Dermis microvascular lymphatic vessel endothelial cell (primary cell): ENCODE data around the gene NAV2. TPM values are rescaled to one million over a fixed set of nuclear protein-coding genes. Genes with fewer than 3 reads are reported as not detected.

Experiments
- DNase-seq, 2 donors: peaks; one replicate each; pipeline versions ENCODE4 v3.0.0 to v3.0.0-alpha.2; 2010; ENCODE audit warnings: low read depth in 2 of 2
- total RNA-seq: library from RNA; depleted of rRNA; stranded (reverse); fragments of >200 nt; gene quantifications from 2 replicates; pipeline ENCODE4 v1.2.1, GENCODE V29; 2014

The NAV2 gene
- total RNA-seq, 1 donor from 2014 or later = 3.2 TPM

- peak in 1 of 2 donors; percentile 82 for DNase-seq
These were observed 148.5 kb downstream of the NAV2 start for GRCh38 chr11:19861171-19861570.

GRCh38 chr11:19862091-19862490, 149.5 kb downstream of the NAV2 start:
- DNase-seq = no peak

GRCh38 chr11:19864141-19865140, 151.8 kb downstream of the NAV2 start:
- DNase-seq = peak; percentile 51 to 89

- no peak for DNase-seq
These were observed 153.4 kb downstream of the NAV2 start for GRCh38 chr11:19866037-19866436.

- DNase-seq = no peak
These were observed 153.9 kb downstream of the NAV2 start for GRCh38 chr11:19866521-19866920.

GRCh38 chr11:19867064-19867463, 154.4 kb downstream of the NAV2 start:
- no peak for DNase-seq

GRCh38 chr11:19868281-19868821, 155.7 kb downstream of the NAV2 start:
- DNase-seq = peak; percentile 84 to 88

- DNase-seq = no peak
These were observed 156.2 kb downstream of the NAV2 start for GRCh38 chr11:19868871-19869270.

GRCh38 chr11:19869466-19869865, 156.8 kb downstream of the NAV2 start:
- DNase-seq = no peak

GRCh38 chr11:19869946-19870589, 157.4 kb downstream of the NAV2 start:
- no peak for DNase-seq

GRCh38 chr11:19871531-19871930, 158.9 kb downstream of the NAV2 start:
- DNase-seq = no peak

GRCh38 chr11:19872512-19873145, 160.0 kb downstream of the NAV2 start:
- DNase-seq = no peak

GRCh38 chr11:19873730-19874129, 161.1 kb downstream of the NAV2 start:
- DNase-seq = no peak

GRCh38 chr11:19874266-19874665, 161.6 kb downstream of the NAV2 start:
- no peak for DNase-seq

- DNase-seq = no peak
These were observed 164.1 kb downstream of the NAV2 start for GRCh38 chr11:19876750-19877149.

- no peak for DNase-seq
These were observed 165.9 kb downstream of the NAV2 start for GRCh38 chr11:19878520-19878919.

GRCh38 chr11:19879307-19880087, 166.9 kb downstream of the NAV2 start:
- peak in 1 of 2 donors; percentile 27 for DNase-seq

GRCh38 chr11:19880088-19880345, 167.4 kb downstream of the NAV2 start:
- no peak for DNase-seq

- no peak for DNase-seq
These were observed 168.5 kb downstream of the NAV2 start for GRCh38 chr11:19881177-19881576.

- no peak for DNase-seq
These were observed 169.7 kb downstream of the NAV2 start for GRCh38 chr11:19882356-19882755.

- DNase-seq = no peak
These were observed 173.9 kb downstream of the NAV2 start for GRCh38 chr11:19886498-19886897.
